Activated T-cell treated with anti-CD3 and anti-CD28 coated beads, Interleukin-2, amount 50 U/mL, for 1 hour (primary cell): ENCODE results near the gene XPO6.
A peak's percentile ranks its signal among the peaks of the same experiment; 100 is the strongest.
"Not testable (repeated sequence)": the region's sequence is repeated elsewhere in the genome, so short reads cannot be mapped to it uniquely, and the experiment has no call there.

Experiments used
- DNase-seq: peaks from one replicate; pipeline ENCODE4 v3.0.0-alpha.2; 2020

Gene XPO6

GRCh38 chr16:28149011-28149888, 62.5 kb downstream of the XPO6 start:
- peak; percentile 45 for DNase-seq

GRCh38 chr16:28146536-28146935, 65.2 kb downstream of the XPO6 start:
- no peak for DNase-seq

DNA sequence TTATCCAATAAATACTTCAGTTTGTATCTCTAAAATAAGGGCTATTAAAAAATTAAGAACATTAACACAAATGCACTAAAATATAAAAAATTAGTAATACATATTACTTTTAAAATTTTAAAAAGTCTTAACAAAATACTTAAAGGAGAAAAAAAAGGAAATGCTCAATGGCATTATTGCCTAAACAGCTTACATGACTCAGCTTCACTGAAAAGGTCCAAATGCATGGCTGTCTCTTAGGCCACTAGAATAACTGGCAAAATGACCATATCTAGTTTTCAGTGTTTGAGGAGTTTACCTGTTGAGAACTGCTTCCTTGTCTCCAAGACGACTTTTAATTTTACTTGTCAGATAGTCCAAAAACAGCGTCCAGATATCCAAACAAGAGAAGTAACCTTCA, 66.0 kb downstream of the XPO6 start:
- DNase-seq, result no peak

- peak; percentile 52 for DNase-seq
These were observed 70.8 kb downstream of the XPO6 start for GRCh38 chr16:28140788-28141618.

DNA sequence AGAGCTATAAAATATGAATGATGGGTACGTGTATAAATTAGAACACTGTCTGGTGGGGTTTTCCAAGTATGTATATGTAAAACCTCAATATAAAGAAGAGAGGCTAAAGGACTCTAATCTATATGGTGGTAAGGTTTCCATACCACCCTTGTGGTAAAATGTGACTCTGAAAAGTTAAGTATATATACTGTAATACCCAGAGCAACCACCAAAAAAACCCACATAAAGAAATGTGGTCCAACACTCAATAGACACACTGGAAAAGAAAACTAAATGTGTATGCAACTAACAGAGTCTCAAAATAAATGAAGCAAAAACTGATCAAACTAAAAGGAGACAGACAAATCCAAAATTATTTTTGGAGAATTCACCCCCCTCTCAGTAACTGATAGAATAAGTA, 72.2 kb downstream of the XPO6 start:
- no peak for DNase-seq

- peak; percentile 45 for DNase-seq
These were observed 74.9 kb downstream of the XPO6 start for GRCh38 chr16:28136751-28137434.

GRCh38 chr16:28133666-28134065, 78.1 kb downstream of the XPO6 start:
- no peak for DNase-seq

DNA sequence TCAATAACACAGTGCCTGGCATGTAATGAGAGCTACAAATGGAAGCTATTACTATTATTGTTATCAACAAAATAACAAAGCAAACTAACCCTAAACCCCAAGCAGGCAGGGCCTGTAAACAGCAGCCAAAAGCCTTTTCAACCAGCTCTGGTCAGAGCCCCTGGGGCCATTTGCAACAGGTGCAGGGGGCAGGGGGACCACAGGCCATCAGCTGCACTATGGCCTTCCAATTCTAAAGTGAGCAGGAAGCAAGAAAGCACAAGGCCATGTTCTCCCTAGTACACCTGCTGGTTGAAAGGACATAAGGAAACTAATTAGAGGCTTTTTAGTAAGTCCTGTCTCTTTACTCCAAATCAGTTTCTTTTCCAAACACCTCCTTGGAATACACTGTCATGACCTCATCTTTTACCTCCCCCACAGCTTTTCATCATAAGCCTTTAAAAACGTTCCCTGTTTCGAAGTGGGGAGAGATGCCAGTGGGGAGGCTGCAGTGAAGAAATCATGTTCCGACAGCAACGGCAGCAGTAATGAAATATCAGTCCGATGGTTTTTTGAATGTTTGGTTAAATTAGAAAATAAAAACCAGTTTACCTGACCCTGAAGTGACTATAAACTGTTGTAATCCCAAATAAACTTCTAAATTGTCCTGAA, 79.9 kb downstream of the XPO6 start:
- no peak for DNase-seq

- no peak for DNase-seq
These were observed 80.6 kb downstream of the XPO6 start for GRCh38 chr16:28131181-28131580.

DNA sequence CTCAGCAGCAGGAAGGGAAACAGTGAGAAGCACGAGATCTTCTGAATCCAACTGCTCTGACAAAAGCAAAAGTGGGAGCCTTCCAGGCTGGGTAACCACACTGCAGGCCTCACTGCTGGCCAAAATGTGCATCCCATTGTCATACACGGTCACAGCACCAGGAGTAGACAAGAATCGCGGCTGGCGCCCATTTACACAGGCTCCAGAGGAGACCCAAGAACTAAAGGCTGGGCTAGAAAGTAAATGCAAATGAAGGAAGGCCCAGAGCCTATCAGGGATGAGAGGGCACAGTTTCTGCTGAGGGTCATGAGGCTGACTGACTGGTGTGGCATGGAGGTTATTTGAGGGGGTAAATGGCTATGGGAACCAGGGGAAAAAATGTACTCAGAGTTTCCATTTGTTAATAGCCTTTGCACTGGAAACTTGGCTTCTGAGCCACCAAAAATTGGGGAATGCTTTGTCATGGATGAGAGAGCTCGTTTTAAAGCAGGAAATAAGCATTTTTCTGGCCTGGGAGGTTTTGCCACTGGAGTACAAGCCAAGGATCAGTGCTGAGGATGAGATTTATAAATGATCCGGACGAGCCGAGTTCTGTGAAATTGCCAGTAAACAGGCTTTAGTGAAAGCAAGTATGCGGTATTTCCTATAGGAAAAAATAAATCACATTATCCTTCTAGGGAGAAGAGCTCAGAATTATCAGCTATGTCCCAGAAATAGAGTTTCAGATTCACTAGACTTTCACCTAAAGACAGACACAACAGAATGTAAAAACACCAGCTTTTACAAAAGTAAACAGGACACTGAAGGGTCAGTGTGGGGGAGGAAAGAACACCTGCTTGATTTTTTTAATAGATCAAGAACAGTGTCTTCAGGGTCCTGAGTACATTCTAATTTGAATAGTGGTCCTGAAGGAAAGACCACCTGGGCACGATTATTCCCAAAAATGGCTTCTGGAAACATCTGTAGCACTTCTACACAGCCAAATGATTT, 81.4 kb downstream of the XPO6 start:
- DNase-seq, result no peak

GRCh38 chr16:28126684-28127620, 84.8 kb downstream of the XPO6 start:
- DNase-seq, result no peak

- DNase-seq, result no peak
These were observed 86.2 kb downstream of the XPO6 start for GRCh38 chr16:28125592-28125991.

- DNase-seq, result no peak
These were observed 90.2 kb downstream of the XPO6 start for GRCh38 chr16:28121527-28121926.

DNA sequence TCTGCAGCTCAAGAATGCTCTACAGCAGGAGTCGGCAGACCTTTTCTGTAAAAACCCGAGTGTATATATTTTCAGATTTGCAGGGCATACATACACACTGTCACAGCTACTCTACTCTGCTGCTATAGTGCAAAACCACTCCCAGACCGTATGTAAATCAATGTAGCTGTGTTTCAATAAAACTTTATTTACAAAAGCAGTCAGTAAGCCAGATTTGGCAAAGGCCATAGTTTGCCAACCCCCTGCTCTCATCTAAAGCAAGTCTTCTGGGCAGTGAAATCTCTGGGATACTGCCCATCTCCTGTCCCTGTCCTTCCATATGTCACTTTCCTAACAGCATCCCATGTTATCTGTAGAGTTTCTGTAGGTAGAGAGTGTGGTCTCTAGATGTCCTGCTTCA, 91.0 kb downstream of the XPO6 start:
- DNase-seq, result no peak

GRCh38 chr16:28118637-28119036, 93.1 kb downstream of the XPO6 start:
- DNase-seq, result no peak

DNA sequence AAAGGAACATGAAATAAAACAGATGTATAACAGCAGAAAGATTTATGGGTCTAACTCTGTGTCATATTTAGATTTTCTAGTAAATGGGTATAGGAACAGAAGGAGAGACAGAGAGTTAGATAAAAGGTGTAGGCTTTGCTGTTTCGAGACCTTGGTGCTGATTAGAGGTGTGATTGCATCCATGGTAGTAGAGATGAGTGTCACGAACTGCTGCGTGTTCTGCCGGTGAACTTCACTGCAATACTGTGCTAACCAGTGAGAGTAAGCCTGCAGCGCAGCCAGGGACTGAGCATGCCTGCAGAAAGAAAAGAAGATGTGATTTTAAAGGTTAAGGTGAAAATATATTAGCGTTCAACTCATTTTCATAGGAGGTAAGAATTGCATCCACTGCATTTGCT, 94.6 kb downstream of the XPO6 start:
- no peak for DNase-seq

DNA sequence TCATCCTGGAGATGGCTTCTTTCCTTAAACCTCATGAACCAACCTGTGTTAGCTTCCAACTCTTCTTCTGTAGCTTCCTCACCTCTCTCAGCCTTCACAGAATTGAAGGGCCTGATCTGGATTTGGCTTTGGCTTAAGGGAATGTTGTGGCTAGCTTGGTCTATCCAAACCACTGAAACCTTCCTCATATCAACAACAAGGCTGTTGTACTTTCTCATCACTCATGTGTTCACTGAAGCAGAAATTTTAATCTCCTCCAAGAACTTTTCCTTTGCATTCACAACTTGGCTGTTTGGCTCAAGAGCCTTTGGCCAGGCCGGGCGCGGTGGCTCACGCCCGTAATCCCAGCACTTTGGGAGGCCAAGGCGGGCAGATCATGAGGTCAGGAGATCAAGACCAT, 95.9 kb downstream of the XPO6 start:
- DNase-seq, result not testable (repeated sequence)

DNA sequence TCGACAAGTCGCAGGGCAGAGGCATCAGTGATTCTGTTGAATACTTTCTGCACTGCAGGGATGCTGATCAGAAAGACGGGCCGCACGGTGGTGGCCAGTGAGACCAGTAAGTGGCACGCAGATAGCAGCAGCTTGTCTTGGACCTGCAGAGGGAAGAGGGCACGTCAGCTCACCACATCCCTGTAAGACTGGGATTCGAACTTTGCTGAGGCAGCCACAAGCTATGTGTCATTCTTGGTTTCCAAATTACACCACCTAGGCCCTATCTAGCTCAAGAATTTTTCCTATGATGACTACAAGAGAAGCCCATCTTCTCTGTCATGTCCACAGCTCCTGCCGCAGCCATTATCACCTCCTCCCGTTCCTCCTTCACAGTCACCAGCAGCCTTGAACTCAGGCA, 98.9 kb downstream of the XPO6 start:
- no peak for DNase-seq

- DNase-seq, result no peak
These were observed 100.8 kb downstream of the XPO6 start for GRCh38 chr16:28110977-28111376.

- no peak for DNase-seq
These were observed 101.3 kb downstream of the XPO6 start for GRCh38 chr16:28110479-28110878.
